Stimulated activated CD8-positive, alpha-beta memory T cell treated with anti-CD3 and anti-CD28 coated beads, Interleukin-15, amount 100 ng/mL, for 1 hour (primary cell): ENCODE measurements around the gene BAMBI.

Experiments
- DNase-seq: peaks from one replicate; pipeline ENCODE4 v3.0.0-alpha.2; 2020; ENCODE audit warnings: low read depth

The BAMBI gene

DNA sequence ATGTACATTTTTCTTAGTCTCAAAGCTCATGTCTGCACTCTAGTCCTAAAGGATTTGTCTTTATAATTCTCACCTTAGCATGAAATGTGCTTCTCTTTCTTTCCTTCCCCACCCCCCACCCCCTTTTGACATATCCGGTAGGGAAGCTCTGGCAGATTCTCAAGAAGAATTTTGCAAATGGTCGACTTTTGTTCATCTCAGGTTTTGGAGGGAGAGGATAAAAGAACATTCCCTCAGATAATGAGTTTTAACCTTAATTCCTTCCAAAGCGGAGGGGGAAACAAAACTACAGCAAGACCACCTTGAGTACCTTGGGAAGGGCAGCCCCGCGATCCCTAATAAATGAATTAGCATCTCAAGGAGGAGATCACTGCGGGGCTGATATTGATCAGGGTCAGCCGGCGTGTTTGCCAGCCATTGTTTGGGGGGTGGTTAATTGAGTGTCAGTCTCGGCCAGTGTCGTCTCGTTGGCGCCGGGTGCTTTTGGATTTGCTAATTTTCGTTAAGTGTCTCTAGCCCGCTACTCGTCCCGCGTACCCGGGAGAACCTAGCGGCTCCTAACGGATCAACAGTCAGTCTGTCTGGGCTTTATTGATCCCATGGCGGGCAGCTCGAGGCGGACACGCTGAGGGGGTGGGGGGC lies 874 bp upstream of the BAMBI start:
- no peak for DNase-seq

GRCh38 chr10:28677888-28678686 lies 766 bp downstream of the BAMBI start:
- DNase-seq = no peak

- DNase-seq = no peak
Observed at GRCh38 chr10:28678687-28679457, 1.6 kb downstream of the BAMBI start.

- DNase-seq = no peak
Observed at GRCh38 chr10:28679581-28680357, 2.4 kb downstream of the BAMBI start.

- DNase-seq = no peak
Observed at GRCh38 chr10:28680358-28680752, 3.0 kb downstream of the BAMBI start.

DNA sequence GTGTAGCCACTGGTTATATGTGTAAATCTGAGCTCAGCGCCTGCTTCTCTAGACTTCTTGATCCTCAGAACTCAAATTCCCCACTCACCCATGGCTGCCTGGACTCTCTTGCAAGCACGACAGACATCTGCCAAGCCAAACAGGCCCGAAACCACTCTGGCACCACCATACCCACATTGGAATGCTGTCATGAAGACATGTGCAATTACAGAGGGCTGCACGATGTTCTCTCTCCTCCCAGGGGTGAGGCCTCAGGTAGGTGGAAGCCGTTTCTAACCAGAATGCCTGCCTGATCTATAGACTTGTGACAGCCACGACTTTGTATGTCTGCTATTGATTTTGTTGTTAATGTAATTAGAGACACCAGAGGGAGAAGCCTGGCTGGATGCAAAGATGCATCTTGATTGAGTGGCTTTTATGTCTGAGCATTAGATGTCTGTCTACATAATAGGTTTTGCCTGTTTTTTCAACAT lies 4.0 kb downstream of the BAMBI start:
- no peak for DNase-seq

GRCh38 chr10:28681928-28682750 lies 4.8 kb downstream of the BAMBI start:
- DNase-seq = no peak

GRCh38 chr10:28684157-28684985 lies 7.0 kb downstream of the BAMBI start:
- DNase-seq = no peak

DNA sequence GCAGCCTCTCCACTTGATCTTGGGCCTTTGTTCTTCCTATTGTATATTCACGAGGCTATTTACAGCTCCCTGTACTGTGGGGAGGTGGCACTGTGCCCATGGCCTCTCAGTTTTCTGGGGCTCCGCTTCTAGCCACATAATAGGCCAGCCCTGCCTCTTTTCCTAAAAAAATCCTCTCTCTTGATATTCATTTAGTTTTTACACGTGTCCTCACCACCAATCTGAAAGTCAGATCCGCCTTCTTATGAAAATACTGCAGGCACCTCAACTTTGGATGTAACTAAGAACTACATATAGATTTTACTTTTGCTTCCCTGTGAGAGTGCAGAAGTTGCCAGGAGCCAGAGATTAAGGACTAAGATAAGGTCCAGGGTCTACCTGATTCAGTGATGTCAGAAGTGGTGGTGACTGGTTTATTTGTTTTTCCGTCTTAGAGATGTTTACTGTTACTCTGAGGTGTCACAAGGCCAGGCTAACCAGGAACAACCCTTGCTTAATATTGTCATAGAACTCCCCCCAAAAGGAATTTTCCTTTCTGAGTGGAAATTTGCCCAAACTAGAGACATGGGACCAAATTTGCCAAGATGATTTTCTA lies 7.8 kb downstream of the BAMBI start:
- no peak for DNase-seq

DNA sequence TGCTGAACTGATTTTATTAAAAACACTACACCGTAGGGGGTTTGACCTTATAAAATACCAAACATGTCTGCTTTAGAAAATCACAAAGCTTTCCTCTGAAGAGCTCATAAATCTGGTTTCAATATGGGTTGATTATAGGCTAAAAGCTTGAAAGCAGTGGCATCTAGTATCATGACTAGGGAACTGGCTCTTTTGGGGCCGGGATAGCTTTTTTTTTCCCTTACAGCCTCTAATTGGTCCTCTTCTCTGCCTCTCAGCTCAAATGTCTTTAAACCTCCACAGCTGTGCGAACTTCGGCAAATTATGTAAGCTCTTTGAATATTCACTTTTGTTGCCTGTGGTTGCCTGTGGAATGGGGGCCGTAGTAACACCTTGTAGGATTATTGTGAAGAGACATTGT lies 8.4 kb downstream of the BAMBI start:
- DNase-seq = no peak

- no peak for DNase-seq
Observed at GRCh38 chr10:28686835-28687682, 9.7 kb downstream of the BAMBI start.

- no peak for DNase-seq
Observed at GRCh38 chr10:28687683-28688001, 10.3 kb downstream of the BAMBI start.

DNA sequence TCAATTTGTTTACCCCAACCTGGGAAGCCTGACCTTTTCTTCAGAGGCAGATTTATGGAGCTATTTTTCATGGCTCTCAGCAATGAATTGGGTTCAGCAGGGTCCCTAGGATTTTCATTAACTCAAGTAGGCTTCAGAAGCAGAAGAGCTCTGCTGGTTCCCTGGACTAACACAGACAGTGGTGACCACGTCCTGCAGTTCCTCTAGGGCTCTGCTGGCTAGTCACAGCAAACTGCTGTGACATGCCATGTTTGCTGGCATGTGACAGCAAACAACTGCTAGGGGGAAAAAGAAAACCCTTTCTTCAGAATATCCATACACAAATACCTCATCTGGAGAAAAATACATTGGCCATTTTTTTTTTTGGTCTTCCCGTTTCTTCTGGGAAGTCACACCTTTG lies 13.2 kb downstream of the BAMBI start:
- no peak for DNase-seq

- DNase-seq = no peak
Observed at GRCh38 chr10:28691187-28691694, 13.9 kb downstream of the BAMBI start.

- DNase-seq = no peak
Observed at GRCh38 chr10:28692050-28692449, 14.7 kb downstream of the BAMBI start.

GRCh38 chr10:28694530-28694929 lies 17.2 kb downstream of the BAMBI start:
- DNase-seq = no peak

DNA sequence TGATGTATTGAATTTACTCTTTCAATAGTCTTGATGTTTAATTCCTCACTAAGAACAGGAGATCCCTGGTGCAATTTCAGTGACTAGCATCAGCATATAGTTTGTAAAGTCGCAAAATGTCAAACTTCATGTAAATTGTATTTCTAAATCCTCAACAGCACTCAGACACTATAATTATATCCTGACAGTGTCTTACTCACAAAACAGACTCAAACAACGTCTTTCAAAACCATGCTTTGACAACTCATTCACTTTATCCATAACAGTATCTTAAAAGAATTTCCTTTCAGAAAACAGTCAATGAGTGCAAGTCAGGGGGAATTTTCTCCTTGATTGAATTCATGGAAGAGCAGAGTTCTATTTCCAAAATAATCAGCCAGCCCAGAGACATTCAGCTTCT lies 20.8 kb downstream of the BAMBI start:
- no peak for DNase-seq

- no peak for DNase-seq
Observed at GRCh38 chr10:28704464-28705161, 27.3 kb downstream of the BAMBI start.
